GM18505 (cell line): Measurements from ENCODE around the gene CEL.
"Not testable (repeated sequence)": the region's sequence is repeated elsewhere in the genome, so short reads cannot be mapped to it uniquely, and the experiment has no call there.

ENCODE experiments used
- ATAC-seq: cut with Tn5 transposase; IDR thresholded peaks from one replicate; pipeline ENCODE4 v1.9.1; 2021; ENCODE audit not compliant: unreplicated experiment
- POLR2A ChIP-seq: IDR thresholded peaks from 4 replicates; pipeline ENCODE4 v1.6.1; 2011; ENCODE audit warnings: borderline replicate concordance; ENCODE audit not compliant: insufficient read depth, insufficient read length; ENCODE audit errors: extremely low read depth

The CEL gene

GRCh38 chr9:133054966-133055365, 6.8 kb upstream of the CEL start:
- no peak for TF ChIP-seq POLR2A
- no peak for ATAC-seq

DNA sequence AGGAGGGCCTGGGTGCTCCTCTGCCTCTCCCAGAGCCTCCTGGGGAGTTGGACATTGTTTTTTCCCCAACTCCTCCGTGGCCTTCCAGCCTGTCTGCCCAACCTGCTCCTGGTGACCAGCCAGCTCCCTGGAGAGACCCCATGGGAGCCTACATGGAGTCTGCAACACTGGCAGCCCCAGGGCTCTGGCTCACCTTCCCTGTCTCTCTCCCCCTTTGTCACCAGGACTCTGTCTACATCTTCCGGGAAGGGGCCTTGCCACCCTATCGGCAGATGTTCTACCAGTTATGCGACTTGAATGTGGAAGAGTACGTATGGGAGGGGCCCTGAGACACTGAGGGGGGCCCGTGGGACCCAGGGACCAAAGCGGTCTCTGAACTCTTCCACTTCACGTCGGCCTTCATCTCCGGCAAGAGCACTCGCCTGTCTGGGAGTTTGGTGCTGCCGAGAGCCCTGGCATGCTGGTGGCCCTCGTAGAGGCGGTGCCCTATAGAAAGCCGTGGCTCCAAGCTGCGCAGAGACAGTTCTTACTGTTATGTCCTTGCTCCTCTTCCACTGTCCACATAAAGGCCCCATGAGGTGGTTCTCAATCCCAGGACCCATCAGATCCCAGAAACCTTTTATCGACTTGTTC, 5.9 kb upstream of the CEL start:
- no peak for ATAC-seq
- no peak for TF ChIP-seq POLR2A

GRCh38 chr9:133056533-133056932, 5.2 kb upstream of the CEL start:
- ATAC-seq: no peak
- no peak for TF ChIP-seq POLR2A

DNA sequence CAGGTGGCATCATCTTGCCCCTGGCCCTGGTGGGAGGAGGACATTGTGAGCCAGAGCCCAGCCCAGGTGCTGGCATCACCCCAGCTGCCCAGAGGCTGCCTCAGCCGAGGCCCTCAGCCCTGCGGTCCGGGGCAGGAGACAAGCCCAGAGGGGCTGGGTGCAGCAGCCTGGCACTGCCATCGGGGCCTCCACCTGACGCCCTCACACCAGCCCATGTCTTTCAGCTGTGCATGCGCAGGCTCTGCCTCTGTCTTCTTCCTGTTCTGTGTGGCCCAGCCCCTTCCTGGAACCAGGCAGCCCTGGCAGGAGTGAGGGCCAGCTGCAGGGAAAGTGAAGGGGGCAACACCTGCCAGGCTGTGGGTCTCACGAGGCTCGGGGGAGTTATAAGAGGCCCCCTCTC, 4.8 kb upstream of the CEL start:
- ATAC-seq: no peak
- TF ChIP-seq POLR2A: no peak

DNA sequence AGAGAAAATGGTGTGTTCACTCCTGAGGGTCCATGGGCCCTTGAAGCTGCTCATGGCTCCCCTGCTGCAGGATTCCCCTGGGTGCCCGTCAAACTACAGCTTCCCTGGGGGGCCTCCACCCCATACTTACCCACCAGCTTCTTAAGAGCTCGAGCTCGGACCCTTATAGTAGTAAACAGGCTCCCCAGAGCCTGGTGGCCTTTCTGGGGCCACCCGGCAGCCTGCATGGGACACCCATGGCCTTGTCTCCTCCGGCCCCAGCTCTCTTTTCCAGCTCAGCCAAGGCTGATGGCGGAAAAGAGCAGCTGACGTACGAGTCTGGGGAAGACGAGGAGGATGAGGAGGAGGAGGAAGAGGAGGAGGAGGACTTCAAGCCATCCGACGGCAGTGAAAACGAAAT, 4.2 kb upstream of the CEL start:
- no peak for ATAC-seq
- TF ChIP-seq POLR2A: no peak

DNA sequence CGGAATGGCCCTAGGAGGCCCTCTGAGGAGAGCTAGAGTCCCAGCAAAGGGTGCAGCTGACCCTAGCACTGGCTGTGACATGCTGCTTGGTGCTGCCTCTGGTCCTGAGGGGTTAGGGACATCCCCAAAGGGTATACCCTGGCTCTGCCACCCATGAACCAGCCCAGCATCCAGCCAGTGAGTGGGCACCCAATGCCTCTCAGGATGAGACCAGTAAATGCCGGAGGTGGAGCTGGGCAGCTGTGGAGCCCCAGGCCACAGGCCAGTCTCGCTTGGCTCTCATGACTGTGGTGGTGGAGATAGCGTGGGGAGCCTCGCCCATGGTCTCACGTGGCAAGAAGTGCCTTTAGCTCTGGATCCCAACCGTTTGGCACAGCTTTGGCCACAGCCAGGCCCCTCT, 3.7 kb upstream of the CEL start:
- no peak for TF ChIP-seq POLR2A
- ATAC-seq: no peak

DNA sequence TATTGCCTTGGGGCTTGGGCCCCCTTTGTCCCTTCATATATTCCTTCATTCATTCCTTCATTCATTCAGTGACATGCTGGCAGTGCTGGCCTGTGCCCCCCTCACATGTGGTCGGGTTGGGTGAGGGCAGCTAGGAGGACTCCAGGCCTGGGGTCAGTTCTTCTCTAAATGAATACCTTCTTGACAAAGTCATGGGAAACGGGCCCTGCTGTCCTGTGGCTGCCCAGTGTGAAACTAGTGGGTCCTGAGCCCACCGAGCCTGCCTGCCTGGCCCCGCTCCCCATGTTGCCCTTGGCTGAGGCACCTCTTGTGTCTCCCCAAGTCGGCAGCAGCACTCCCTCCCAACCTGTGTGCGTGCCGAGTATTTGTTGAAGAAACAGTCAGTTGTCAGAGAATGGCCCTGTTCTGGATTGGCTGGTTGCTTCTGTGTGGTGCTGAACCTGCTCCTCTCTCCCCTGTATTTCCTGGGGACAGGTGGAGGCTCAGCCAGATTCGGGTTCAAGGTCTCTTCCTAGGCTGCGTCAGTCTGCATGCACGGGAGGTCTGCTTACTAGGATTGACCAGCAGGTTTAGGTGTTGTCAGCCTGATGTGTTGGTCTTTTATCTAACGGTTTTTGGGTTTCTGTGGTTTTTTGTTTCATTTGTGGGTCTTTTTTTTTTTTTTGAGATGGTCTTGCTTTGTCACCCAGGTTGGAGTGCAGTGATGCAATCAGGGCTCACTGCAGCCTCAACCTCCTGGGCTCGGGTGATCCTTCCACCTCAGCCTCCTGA, 3.0 kb upstream of the CEL start:
- no peak for TF ChIP-seq POLR2A
- no peak for ATAC-seq

GRCh38 chr9:133059623-133060022, 2.2 kb upstream of the CEL start:
- TF ChIP-seq POLR2A: no peak

GRCh38 chr9:133060417-133060841, 1.4 kb upstream of the CEL start:
- no peak for TF ChIP-seq POLR2A
- no peak for ATAC-seq

More at GRCh38 chr9:133059623-133060022, 2.2 kb upstream of the CEL start:
- ATAC-seq: no peak

- ATAC-seq: not testable (repeated sequence)
These were observed 590 bp upstream of the CEL start for GRCh38 chr9:133061019-133061763.

GRCh38 chr9:133062569-133062968, 788 bp downstream of the CEL start:
- not testable (repeated sequence) for ATAC-seq

GRCh38 chr9:133063159-133063499, 1.3 kb downstream of the CEL start:
- ATAC-seq: no peak
- no peak for TF ChIP-seq POLR2A

- no peak for TF ChIP-seq POLR2A
- no peak for ATAC-seq
These were observed 1.9 kb downstream of the CEL start for GRCh38 chr9:133063500-133064231.
